Neuronal stem cell (in vitro differentiated cells): Measurements from ENCODE around the gene SHISA7.

Experiments used
- DNase-seq: peaks from one replicate; pipeline ENCODE4 v3.0.0-alpha.2; 2013; ENCODE audit warnings: low spot score
- H2AFZ ChIP-seq: one replicate; pipeline ENCODE4 v1.6.1; 2013; ENCODE audit warnings: mild to moderate bottlenecking, low read length, inconsistent platforms
- H2AK5ac ChIP-seq: 2 replicates; pipeline ENCODE4 v1.6.1; 2013; ENCODE audit warnings: low read depth, mild to moderate bottlenecking, inconsistent platforms, low read length, moderate library complexity, mixed read lengths
- H2BK120ac ChIP-seq: 2 replicates; pipeline ENCODE4 v1.6.1; 2013; ENCODE audit warnings: low read depth, mild to moderate bottlenecking, inconsistent platforms, low read length, moderate library complexity, mixed read lengths
- H2BK12ac ChIP-seq: one replicate; pipeline ENCODE4 v1.6.1; 2013; ENCODE audit warnings: low read length, inconsistent platforms
- H2BK15ac ChIP-seq: 2 replicates; pipeline ENCODE4 v1.6.1; 2013; ENCODE audit warnings: mild to moderate bottlenecking, low read length, inconsistent platforms, mixed read lengths
- H2BK5ac ChIP-seq: one replicate; pipeline ENCODE4 v1.6.1; 2013; ENCODE audit warnings: inconsistent platforms, mild to moderate bottlenecking, low read length, moderate library complexity
- H3K14ac ChIP-seq: one replicate; pipeline ENCODE4 v1.6.1; 2013; ENCODE audit warnings: low read length, inconsistent platforms
- H3K18ac ChIP-seq: 2 replicates; pipeline ENCODE4 v1.6.1; 2013; ENCODE audit warnings: low read length, inconsistent platforms
- H3K23ac ChIP-seq: 2 replicates; pipeline ENCODE4 v1.6.1; 2013; ENCODE audit warnings: low read depth, mild to moderate bottlenecking, mixed read lengths, low read length, inconsistent platforms; ENCODE audit not compliant: poor library complexity
- H3K27ac ChIP-seq: replicated peaks from 3 replicates; pipeline ENCODE4 v1.5.1; 2013; ENCODE audit warnings: low read length, inconsistent platforms
- H3K27me3 ChIP-seq, 3 experiments: 2 replicates each; pipeline ENCODE4 v1.6.1; 2013; ENCODE audit warnings: low read length in 3 of 3, mild to moderate bottlenecking in 2 of 3, inconsistent platforms in 1 of 3, low read depth in 1 of 3, mixed read lengths in 1 of 3, moderate library complexity in 1 of 3; ENCODE audit not compliant: control insufficient read depth in 3 of 3, insufficient read depth in 3 of 3
- H3K36me3 ChIP-seq, 2 donors: replicated peaks in 1 of 2; 2 replicates each; pipeline ENCODE4 v1.6.1; 2013; ENCODE audit warnings: low read length in 2 of 2; ENCODE audit not compliant: control insufficient read depth in 2 of 2, insufficient read depth in 2 of 2
- H3K4ac ChIP-seq: 2 replicates; pipeline ENCODE4 v1.6.1; 2013; ENCODE audit warnings: inconsistent platforms, mild to moderate bottlenecking, low read length, moderate library complexity
- H3K4me1 ChIP-seq, 2 donors: 1 replicate in 1 of 2; 2 replicates in 1 of 2; pipeline ENCODE4 v1.6.1; 2013; ENCODE audit warnings: low read length in 2 of 2, low read depth in 1 of 2; ENCODE audit not compliant: control insufficient read depth in 2 of 2, insufficient read depth in 1 of 2
- H3K4me2 ChIP-seq: one replicate; pipeline ENCODE4 v1.6.1; 2013; ENCODE audit warnings: mild to moderate bottlenecking, low read length, inconsistent platforms; ENCODE audit not compliant: insufficient read depth, poor library complexity, severe bottlenecking
- H3K4me3 ChIP-seq, 2 donors: 2 replicates each; pipeline ENCODE4 v1.5.1; 2013; ENCODE audit warnings: low read length in 2 of 2, mild to moderate bottlenecking in 2 of 2, inconsistent platforms in 1 of 2, moderate library complexity in 1 of 2
- H3K79me1 ChIP-seq: one replicate; pipeline ENCODE4 v1.6.1; 2013; ENCODE audit warnings: low read depth, mild to moderate bottlenecking, inconsistent platforms, low read length, moderate library complexity
- H3K9ac ChIP-seq: one replicate; pipeline ENCODE4 v1.6.1; 2013; ENCODE audit warnings: mild to moderate bottlenecking, low read depth, low read length, inconsistent platforms; ENCODE audit not compliant: poor library complexity
- H3K9me3 ChIP-seq, 2 donors: replicated peaks in 1 of 2; 2 replicates each; pipeline versions ENCODE3 to v1.6.1; 2013; ENCODE audit warnings: low read length in 2 of 2, mild to moderate bottlenecking in 2 of 2, inconsistent platforms in 1 of 2, low read depth in 1 of 2, mixed read lengths in 1 of 2, moderate library complexity in 1 of 2; ENCODE audit not compliant: control insufficient read depth in 2 of 2, insufficient read depth in 1 of 2
- H4K8ac ChIP-seq: one replicate; pipeline ENCODE4 v1.6.1; 2013; ENCODE audit warnings: low read depth, mild to moderate bottlenecking, inconsistent platforms, low read length, moderate library complexity
- H4K91ac ChIP-seq: one replicate; pipeline ENCODE4 v1.6.1; 2013; ENCODE audit warnings: low read length, low read depth, mild to moderate bottlenecking, inconsistent platforms; ENCODE audit not compliant: poor library complexity
- WGBS, 2 donors: extraction: QIAGEN DNeasy Blood & Tissue Kit; methylation state at CpG; one replicate each; pipeline ENCODE4 v1.1.7; 2013; ENCODE audit warnings: missing lambda C conversion rate in 2 of 2, mixed read lengths in 1 of 2; ENCODE audit not compliant: insufficient read length in 2 of 2, insufficient replicate concordance in 1 of 2; ENCODE audit errors: extremely low coverage in 2 of 2; 5-methylcytosine and 5-hydroxymethylcytosine counted together

SHISA7 gene

GRCh38 chr19:55481148-55481793 lies 38.2 kb upstream of the SHISA7 start:
- no peak for DNase-seq
- Histone ChIP-seq H3K4ac (peak overlapping the region; percentile 37), H2BK12ac (peak overlapping the region; percentile 73), H3K18ac (peak overlapping the region; percentile 64), H3K4me1 (peaks cover 11 to 20% of the 10 kb centered on the region in 2 donors), H4K91ac (no peak overlapping the region), H4K8ac (peak overlapping the region; percentile 43), H2AFZ (no peak overlapping the region), H3K14ac (no peak overlapping the region), H3K4me3 (no peak overlapping the region), H3K4me2 (peak overlapping the region; percentile 40), H3K23ac (peak overlapping the region; percentile 73), H3K79me1 (peaks cover 14% of the 10 kb centered on the region), H3K9ac (peak overlapping the region; percentile 63), H3K27me3 (no peaks in the 10 kb centered on the region), H3K36me3 (peaks cover 4 to 14% of the 10 kb centered on the region in 2 donors), H3K27ac (no peak overlapping the region), H3K9me3 (no peaks in the 10 kb centered on the region), H2BK120ac (no peak overlapping the region), H2BK15ac (peak overlapping the region; percentile 43), H2AK5ac (peak overlapping the region; percentile 89), H2BK5ac (peak overlapping the region; percentile 71)
- WGBS, 2 donors: no CpG with 5 or more reads among the region's 52 CpGs

- no peaks in the 10 kb centered on the region for H3K27me3 ChIP-seq
- H3K36me3 ChIP-seq: peaks cover 4 to 14% of the 10 kb centered on the region in 2 donors
- H2BK12ac ChIP-seq: no peak overlapping the region
- no peak overlapping the region for H3K14ac ChIP-seq
- no peak overlapping the region for H3K4me3 ChIP-seq
- peak overlapping the region; percentile 68 for H2AK5ac ChIP-seq
- no CpG with 5 or more reads among the region's 15 CpGs for WGBS, 2 donors
- H2BK15ac ChIP-seq: no peak overlapping the region
- H2BK5ac ChIP-seq: no peak overlapping the region
- no peak overlapping the region for H3K9ac ChIP-seq
- no peak for DNase-seq
- H2BK120ac ChIP-seq: no peak overlapping the region
- H3K9me3 ChIP-seq: no peaks in the 10 kb centered on the region
- no peak overlapping the region for H2AFZ ChIP-seq
- no peak overlapping the region for H3K4ac ChIP-seq
- H3K4me2 ChIP-seq: no peak overlapping the region
- no peak overlapping the region for H3K23ac ChIP-seq
- H3K27ac ChIP-seq: no peak overlapping the region
- H4K8ac ChIP-seq: no peak overlapping the region
- H4K91ac ChIP-seq: no peak overlapping the region
- H3K18ac ChIP-seq: peak overlapping the region; percentile 28
- H3K79me1 ChIP-seq: peaks cover 14% of the 10 kb centered on the region
- H3K4me1 ChIP-seq: peaks cover 10 to 22% of the 10 kb centered on the region in 2 donors
Observed at GRCh38 chr19:55479451-55480230, 36.5 kb upstream of the SHISA7 start.

- H3K79me1 ChIP-seq: peaks cover 11% of the 10 kb centered on the region
- H3K27ac ChIP-seq: no peak overlapping the region
- peak overlapping the region; percentile 22 for H3K23ac ChIP-seq
- no peak overlapping the region for H2AK5ac ChIP-seq
- WGBS, 2 donors: no CpG with 5 or more reads among the region's 17 CpGs
- no peak overlapping the region for H3K4ac ChIP-seq
- no peak overlapping the region for H2BK5ac ChIP-seq
- H3K27me3 ChIP-seq: no peaks in the 10 kb centered on the region
- H2BK12ac ChIP-seq: no peak overlapping the region
- peaks cover 4 to 14% of the 10 kb centered on the region in 2 donors for H3K36me3 ChIP-seq
- H2BK15ac ChIP-seq: no peak overlapping the region
- H3K4me3 ChIP-seq: no peak overlapping the region
- no peak overlapping the region for H3K14ac ChIP-seq
- no peak overlapping the region for H4K8ac ChIP-seq
- H3K9ac ChIP-seq: no peak overlapping the region
- no peak overlapping the region for H3K18ac ChIP-seq
- no peak overlapping the region for H2BK120ac ChIP-seq
- no peak overlapping the region for H2AFZ ChIP-seq
- DNase-seq: no peak
- H4K91ac ChIP-seq: no peak overlapping the region
- peaks cover 4 to 22% of the 10 kb centered on the region in 2 donors for H3K4me1 ChIP-seq
- no peaks in the 10 kb centered on the region for H3K9me3 ChIP-seq
- no peak overlapping the region for H3K4me2 ChIP-seq
Observed at GRCh38 chr19:55479045-55479444, 35.9 kb upstream of the SHISA7 start.

GRCh38 chr19:55478364-55478763 lies 35.3 kb upstream of the SHISA7 start:
- Histone ChIP-seq H2BK15ac (no peak overlapping the region), H3K14ac (no peak overlapping the region), H3K9me3 (no peaks in the 10 kb centered on the region), H3K4ac (peak overlapping the region; percentile 85), H3K79me1 (peaks cover 9% of the 10 kb centered on the region), H2AK5ac (peak overlapping the region; percentile 67), H2AFZ (no peak overlapping the region), H2BK12ac (no peak overlapping the region), H2BK5ac (no peak overlapping the region), H3K4me1 (peaks cover 8 to 26% of the 10 kb centered on the region in 2 donors), H3K27me3 (no peaks in the 10 kb centered on the region), H3K9ac (peak overlapping the region; percentile 22), H3K4me3 (no peak overlapping the region), H4K91ac (peak overlapping the region; percentile 46), H3K27ac (no peak overlapping the region), H3K4me2 (no peak overlapping the region), H3K18ac (no peak overlapping the region), H4K8ac (no peak overlapping the region), H3K23ac (no peak overlapping the region), H3K36me3 (peaks cover 4 to 8% of the 10 kb centered on the region in 2 donors), H2BK120ac (no peak overlapping the region)
- no peak for DNase-seq
- no CpG with 5 or more reads among the region's 12 CpGs for WGBS, 2 donors
